Erythroblast (primary cell): ENCODE data around the gene RIN3.

Source experiments
- GATA1 ChIP-seq: IDR thresholded peaks from 2 replicates; pipeline ENCODE4 v1.6.1; 2011; ENCODE audit warnings: low read depth, mild to moderate bottlenecking, control low read depth, low read length, moderate library complexity
- POLR2A ChIP-seq: IDR thresholded peaks from 2 replicates; pipeline ENCODE4 v1.6.1; 2011; ENCODE audit warnings: mild to moderate bottlenecking, low read length

GRCh38 chr14:92646952-92647796 lies 133.6 kb downstream of the RIN3 start:
- TF ChIP-seq POLR2A (no peak), GATA1 (no peak)
